Epithelial cell of esophagus (primary cell): ENCODE results near the gene DYNC2LI1.

Source experiments
- DNase-seq: peaks from one replicate; pipeline ENCODE4 v3.0.0; 2010; ENCODE audit warnings: low read depth
- H3K4me3 ChIP-seq: 2 replicates; pipeline ENCODE4 v1.5.1; 2011; ENCODE audit warnings: mild to moderate bottlenecking, low read length, control low read depth
- CTCF ChIP-seq: IDR thresholded peaks from 2 replicates; pipeline ENCODE4 v1.5.1; 2011; ENCODE audit warnings: low read depth, mild to moderate bottlenecking, low read length, control low read depth, inconsistent platforms; ENCODE audit not compliant: insufficient read depth; ENCODE audit errors: missing control alignments

The DYNC2LI1 gene

GRCh38 chr2:43778233-43778632, 4.4 kb downstream of the DYNC2LI1 start:
- DNase-seq, result no peak
- TF ChIP-seq CTCF, result no peak
- H3K4me3 ChIP-seq, result no peak overlapping the region

GRCh38 chr2:43787895-43788294, 14.1 kb downstream of the DYNC2LI1 start:
- TF ChIP-seq CTCF, result no peak

GRCh38 chr2:43788646-43789045, 14.8 kb downstream of the DYNC2LI1 start:
- no peak overlapping the region for H3K4me3 ChIP-seq
- no peak for TF ChIP-seq CTCF
- no peak for DNase-seq

More at GRCh38 chr2:43787895-43788294, 14.1 kb downstream of the DYNC2LI1 start:
- no peak for DNase-seq
- H3K4me3 ChIP-seq, result no peak overlapping the region

GRCh38 chr2:43790147-43790546, 16.3 kb downstream of the DYNC2LI1 start:
- no peak for TF ChIP-seq CTCF
- H3K4me3 ChIP-seq, result no peak overlapping the region
- DNase-seq, result no peak

- no peak for DNase-seq
- no peak for TF ChIP-seq CTCF
- H3K4me3 ChIP-seq, result no peak overlapping the region
Measured at GRCh38 chr2:43791035-43791765, 17.4 kb downstream of the DYNC2LI1 start.

GRCh38 chr2:43792653-43793052, 18.8 kb downstream of the DYNC2LI1 start:
- TF ChIP-seq CTCF, result no peak
- no peak for DNase-seq
- no peak overlapping the region for H3K4me3 ChIP-seq

GRCh38 chr2:43794956-43795355, 21.1 kb downstream of the DYNC2LI1 start:
- TF ChIP-seq CTCF, result no peak

More at GRCh38 chr2:43794956-43795355, 21.1 kb downstream of the DYNC2LI1 start:
- DNase-seq, result no peak
- no peak overlapping the region for H3K4me3 ChIP-seq
